ENCODE results near the gene TTLL12.

DNA sequence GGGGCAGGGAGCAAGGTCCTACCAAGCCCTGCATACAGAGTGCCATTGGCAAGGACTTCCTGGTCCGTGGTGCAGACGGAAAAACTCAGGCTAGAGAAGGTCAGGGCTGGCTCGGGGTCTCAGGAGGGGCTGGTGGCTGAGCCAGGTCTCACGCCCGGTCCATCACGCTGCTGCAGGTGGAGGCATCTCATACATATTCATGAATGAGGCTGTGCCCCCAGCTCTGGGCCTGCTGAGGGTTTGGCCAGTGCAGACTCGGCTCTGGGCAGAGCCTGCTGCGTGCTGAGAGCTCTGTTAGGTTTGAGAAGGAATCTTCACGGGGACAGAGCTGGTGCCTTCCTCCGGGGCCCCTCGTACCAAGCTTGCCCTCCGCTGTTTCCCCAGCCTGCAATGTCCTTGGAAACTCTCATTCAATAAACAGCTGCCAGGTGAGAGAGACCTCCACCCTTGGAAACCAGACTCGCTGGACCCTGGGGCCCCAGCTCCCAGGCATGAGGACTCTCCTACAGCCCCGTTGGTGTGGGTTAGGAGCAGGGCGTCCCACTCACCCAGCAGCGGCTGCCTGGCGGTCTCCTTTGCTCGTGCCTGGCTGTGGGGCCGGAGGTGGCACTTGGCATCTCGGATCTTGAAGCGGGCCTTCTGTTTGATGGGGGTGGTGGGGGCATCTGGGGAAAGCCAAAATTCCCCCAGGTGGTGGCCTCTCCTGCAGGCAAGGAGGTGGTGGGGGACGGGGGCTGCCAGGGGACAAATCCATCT, 33.9 kb upstream of the TTLL12 start:
- TF ChIP-seq POLR2A (IDR thresholded peaks at IDR 0.05; ENCODE audit: low read depth, low read length) (no peak), POLR2AphosphoS5 (IDR thresholded peaks at IDR 0.05; ENCODE audit: low read depth, low read length) (no peak), TAF1 (IDR thresholded peaks at IDR 0.05; ENCODE audit: borderline replicate concordance, low read depth, low read length) (no peak)

Data from GM12892 (cell line).